ENCODE results near the gene MAP2. TPM values are rescaled to one million over a fixed set of nuclear protein-coding genes. Genes with fewer than 3 reads are reported as not detected.

Gene MAP2
- total RNA-seq, 1 donor, result 2.2 TPM

GRCh38 chr2:209610631-209611030 lies 186.8 kb downstream of the MAP2 start:
- Histone ChIP-seq H4K20me1 (ENCODE audit: insufficient read depth, low read length) (no peaks in the 10 kb centered on the region), H3K4me2 (ENCODE audit: insufficient read depth, low read length) (no peak overlapping the region), H2AFZ (ENCODE audit: low read length) (no peak overlapping the region), H3K27me3 (ENCODE audit: insufficient read depth, low read length) (no peaks in the 10 kb centered on the region), H3K79me2 (ENCODE audit: insufficient read depth, low read length) (no peaks in the 10 kb centered on the region), H3K36me3 (ENCODE audit: insufficient read depth, low read length) (no peaks in the 10 kb centered on the region), H3K9me3 (ENCODE audit: low read depth, low read length) (no peaks in the 10 kb centered on the region), H3K4me3 (ENCODE audit: insufficient read depth, low read length) (no peak overlapping the region), H3K27ac (ENCODE audit: low read depth, low read length) (no peak overlapping the region), H3K4me1 (ENCODE audit: insufficient read depth, low read length) (no peaks in the 10 kb centered on the region)
- no peak for DNase-seq (ENCODE audit: insufficient read length, low spot score, missing footprints)
- TF ChIP-seq, protein P1, sequence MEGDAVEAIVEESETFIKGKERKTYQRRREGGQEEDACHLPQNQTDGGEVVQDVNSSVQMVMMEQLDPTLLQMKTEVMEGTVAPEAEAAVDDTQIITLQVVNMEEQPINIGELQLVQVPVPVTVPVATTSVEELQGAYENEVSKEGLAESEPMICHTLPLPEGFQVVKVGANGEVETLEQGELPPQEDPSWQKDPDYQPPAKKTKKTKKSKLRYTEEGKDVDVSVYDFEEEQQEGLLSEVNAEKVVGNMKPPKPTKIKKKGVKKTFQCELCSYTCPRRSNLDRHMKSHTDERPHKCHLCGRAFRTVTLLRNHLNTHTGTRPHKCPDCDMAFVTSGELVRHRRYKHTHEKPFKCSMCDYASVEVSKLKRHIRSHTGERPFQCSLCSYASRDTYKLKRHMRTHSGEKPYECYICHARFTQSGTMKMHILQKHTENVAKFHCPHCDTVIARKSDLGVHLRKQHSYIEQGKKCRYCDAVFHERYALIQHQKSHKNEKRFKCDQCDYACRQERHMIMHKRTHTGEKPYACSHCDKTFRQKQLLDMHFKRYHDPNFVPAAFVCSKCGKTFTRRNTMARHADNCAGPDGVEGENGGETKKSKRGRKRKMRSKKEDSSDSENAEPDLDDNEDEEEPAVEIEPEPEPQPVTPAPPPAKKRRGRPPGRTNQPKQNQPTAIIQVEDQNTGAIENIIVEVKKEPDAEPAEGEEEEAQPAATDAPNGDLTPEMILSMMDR (IDR thresholded peaks at IDR 0.05; ENCODE audit: extremely low read depth, low read depth, low read length), result no peak

DNA sequence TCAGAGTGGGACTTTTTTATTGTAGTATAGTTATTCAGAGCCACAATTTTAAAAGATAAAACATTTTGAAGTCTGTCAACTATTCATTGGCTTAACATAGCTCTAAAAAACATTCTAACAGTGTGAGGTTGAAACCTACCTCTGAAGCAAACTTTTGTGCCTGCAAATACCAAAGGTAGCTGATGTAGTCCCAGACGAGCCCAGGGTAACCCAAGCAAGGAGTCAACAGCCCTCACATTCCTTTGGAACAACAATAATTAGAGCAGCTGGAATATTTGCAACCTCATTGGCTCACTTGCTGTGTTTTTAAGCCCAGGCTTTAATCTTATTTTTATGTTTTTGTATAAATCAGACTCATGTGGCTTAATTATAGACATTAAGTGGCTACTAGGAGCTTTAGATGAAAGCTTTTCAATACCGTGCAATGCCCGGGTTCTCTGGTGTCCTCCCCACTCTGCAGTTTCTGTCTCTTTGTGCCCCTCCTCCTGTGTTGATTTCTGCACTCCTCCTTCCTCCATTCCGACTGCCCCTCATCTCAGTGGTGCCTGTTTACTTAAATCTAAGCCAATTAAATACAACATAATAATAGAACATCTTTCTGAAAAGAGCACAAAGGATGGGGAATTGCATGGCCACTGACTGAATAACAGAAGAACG lies 189.9 kb downstream of the MAP2 start:
- TF ChIP-seq, protein P1 (IDR thresholded peaks at IDR 0.05; ENCODE audit: extremely low read depth, low read depth, low read length), result no peak
- DNase-seq (ENCODE audit: insufficient read length, low spot score, missing footprints), result no peak
- Histone ChIP-seq H2AFZ (ENCODE audit: low read length) (no peak overlapping the region), H3K27ac (ENCODE audit: low read depth, low read length) (no peak overlapping the region), H3K79me2 (ENCODE audit: insufficient read depth, low read length) (no peaks in the 10 kb centered on the region), H3K4me3 (ENCODE audit: insufficient read depth, low read length) (no peak overlapping the region), H3K36me3 (ENCODE audit: insufficient read depth, low read length) (no peaks in the 10 kb centered on the region), H3K27me3 (ENCODE audit: insufficient read depth, low read length) (no peaks in the 10 kb centered on the region), H3K4me1 (ENCODE audit: insufficient read depth, low read length) (no peaks in the 10 kb centered on the region), H3K4me2 (ENCODE audit: insufficient read depth, low read length) (no peak overlapping the region), H3K9me3 (ENCODE audit: low read depth, low read length) (no peaks in the 10 kb centered on the region), H4K20me1 (ENCODE audit: insufficient read depth, low read length) (no peaks in the 10 kb centered on the region)

- no peak overlapping the region for H2AFZ ChIP-seq (ENCODE audit: low read length)
- H3K79me2 ChIP-seq (ENCODE audit: insufficient read depth, low read length), result no peaks in the 10 kb centered on the region
- H3K9me3 ChIP-seq (ENCODE audit: low read depth, low read length), result no peaks in the 10 kb centered on the region
- no peaks in the 10 kb centered on the region for H3K4me1 ChIP-seq (ENCODE audit: insufficient read depth, low read length)
- no peak overlapping the region for H3K4me3 ChIP-seq (ENCODE audit: insufficient read depth, low read length)
- TF ChIP-seq, protein P1 (IDR thresholded peaks at IDR 0.05; ENCODE audit: extremely low read depth, low read depth, low read length), result no peak
- H3K27ac ChIP-seq (ENCODE audit: low read depth, low read length), result no peak overlapping the region
- no peaks in the 10 kb centered on the region for H4K20me1 ChIP-seq (ENCODE audit: insufficient read depth, low read length)
- no peaks in the 10 kb centered on the region for H3K27me3 ChIP-seq (ENCODE audit: insufficient read depth, low read length)
- no peaks in the 10 kb centered on the region for H3K36me3 ChIP-seq (ENCODE audit: insufficient read depth, low read length)
- DNase-seq (ENCODE audit: insufficient read length, low spot score, missing footprints), result peak; percentile 18
- no peak overlapping the region for H3K4me2 ChIP-seq (ENCODE audit: insufficient read depth, low read length)
These were observed 191.0 kb downstream of the MAP2 start for GRCh38 chr2:209614690-209615369.

DNA sequence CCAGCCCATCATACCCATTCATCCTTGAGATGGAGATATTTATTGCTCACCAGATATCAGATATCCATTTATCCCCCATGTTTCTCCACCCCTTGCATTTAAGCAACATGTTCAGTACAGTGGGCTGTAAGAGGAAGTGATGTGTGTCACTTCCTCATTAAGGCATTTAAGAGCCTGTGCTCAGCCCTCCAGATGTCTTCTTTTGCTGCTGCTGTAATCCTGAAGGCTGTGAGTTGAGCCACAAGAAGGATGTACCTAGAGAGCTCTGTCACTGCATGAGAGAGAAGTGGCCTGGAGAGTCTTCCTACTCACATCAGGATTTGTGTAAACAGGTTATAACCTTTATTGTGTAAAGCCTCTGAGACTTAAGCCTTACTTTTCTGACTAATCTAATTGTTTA lies 195.9 kb downstream of the MAP2 start:
- Histone ChIP-seq H2AFZ (ENCODE audit: low read length) (no peak overlapping the region), H3K27ac (ENCODE audit: low read depth, low read length) (no peak overlapping the region), H4K20me1 (ENCODE audit: insufficient read depth, low read length) (no peaks in the 10 kb centered on the region), H3K36me3 (ENCODE audit: insufficient read depth, low read length) (no peaks in the 10 kb centered on the region), H3K27me3 (ENCODE audit: insufficient read depth, low read length) (no peaks in the 10 kb centered on the region), H3K79me2 (ENCODE audit: insufficient read depth, low read length) (no peaks in the 10 kb centered on the region), H3K4me2 (ENCODE audit: insufficient read depth, low read length) (no peak overlapping the region), H3K4me1 (ENCODE audit: insufficient read depth, low read length) (no peaks in the 10 kb centered on the region), H3K9me3 (ENCODE audit: low read depth, low read length) (no peaks in the 10 kb centered on the region), H3K4me3 (ENCODE audit: insufficient read depth, low read length) (no peak overlapping the region)
- TF ChIP-seq, protein P1 (IDR thresholded peaks at IDR 0.05; ENCODE audit: extremely low read depth, low read depth, low read length), result no peak
- no peak for DNase-seq (ENCODE audit: insufficient read length, low spot score, missing footprints)
